ENCODE measurements around the gene SCYL2. TPM values are rescaled to one million over a fixed set of nuclear protein-coding genes. Genes with fewer than 3 reads are reported as not detected.

The SCYL2 gene
- total RNA-seq, 1 experiment from 2014 or later: 41.4 TPM

DNA sequence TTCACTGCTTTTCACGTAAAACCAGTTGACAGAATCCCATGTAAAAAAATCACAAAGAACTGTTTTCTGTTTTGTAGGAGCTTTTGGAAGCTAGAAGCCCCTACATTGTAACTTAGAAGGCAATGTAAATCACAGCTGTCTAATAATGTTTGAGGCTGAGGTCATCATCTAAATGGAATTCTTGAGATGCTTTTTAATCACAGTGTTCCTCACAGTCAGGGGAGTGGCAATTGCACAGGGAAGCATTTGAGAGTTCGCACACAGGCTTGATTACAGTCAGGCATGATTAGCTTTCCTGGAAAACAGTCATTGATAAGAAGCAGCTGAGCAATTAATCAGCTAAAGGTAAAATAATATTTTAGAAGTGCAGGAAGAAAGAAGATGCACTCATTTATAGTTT lies 92.8 kb downstream of the SCYL2 start:
- no peak overlapping the region for H3K9ac ChIP-seq (ENCODE audit: extremely low read depth, insufficient read length, low read length)
- H3K27me3 Mint-ChIP-seq (ENCODE audit: low read depth): no peaks in the 10 kb centered on the region; the same call in none of the 2 replicates
- no peak overlapping the region for H2BK15ac ChIP-seq (ENCODE audit: low read depth, low read length)
- no peak overlapping the region for H4K91ac ChIP-seq (ENCODE audit: insufficient read length, low read depth, low read length)
- no peak overlapping the region for H2BK5ac ChIP-seq (ENCODE audit: insufficient read length, low read length)
- no peak overlapping the region for H3K23ac ChIP-seq (ENCODE audit: insufficient read length, low read depth, low read length)
- H3K9me3 Mint-ChIP-seq: no peaks in the 10 kb centered on the region
- no peak overlapping the region for H3K4me2 ChIP-seq (ENCODE audit: insufficient read depth, insufficient read length, low read length)
- no peak overlapping the region for H4K8ac ChIP-seq (replicated peaks; ENCODE audit: insufficient read length, low read depth, low read length)
- H2BK12ac ChIP-seq (ENCODE audit: insufficient read length, low read depth, low read length): no peak overlapping the region
- no peak overlapping the region for H2AFZ ChIP-seq (ENCODE audit: low read length)
- H2AK5ac ChIP-seq (ENCODE audit: insufficient read length, low read length): no peak overlapping the region
- no peak overlapping the region for H3K27ac ChIP-seq (ENCODE audit: insufficient read length, low read depth, low read length)
- H3K27ac Mint-ChIP-seq: no peak overlapping the region
- no peaks in the 10 kb centered on the region for H3K79me2 ChIP-seq (ENCODE audit: insufficient read depth, low read length)
- H2BK120ac ChIP-seq (ENCODE audit: low read depth, low read length, poor library complexity, severe bottlenecking): no peak overlapping the region
- no peaks in the 10 kb centered on the region for H3K9me3 ChIP-seq (ENCODE audit: control insufficient read depth, low read depth, low read length)
- no peak overlapping the region for H3K18ac ChIP-seq (ENCODE audit: insufficient read length, low read depth, low read length)
- no peak overlapping the region for H2BK20ac ChIP-seq (ENCODE audit: low read depth, low read length, poor library complexity, severe bottlenecking)
- no peaks in the 10 kb centered on the region for H3K36me3 Mint-ChIP-seq (ENCODE audit: insufficient read depth in 1 of 3, low read depth in 3 of 3)
- no peak overlapping the region for H4K5ac ChIP-seq (ENCODE audit: insufficient read length, low read depth, low read length)
- WGBS (ENCODE audit: extremely low coverage, insufficient read length, low lambda C conversion rate): no CpG with 5 or more reads among the region's 2 CpGs
- no peak overlapping the region for H3K14ac ChIP-seq (ENCODE audit: insufficient read depth, low read length)
- DNase-seq: no peak
- no peaks in the 10 kb centered on the region for H3K27me3 ChIP-seq (ENCODE audit: insufficient read depth, low read length)
- H3K4me1 ChIP-seq (ENCODE audit: insufficient read depth, low read length): no peaks in the 10 kb centered on the region
- no peak overlapping the region for H3T11ph ChIP-seq (ENCODE audit: low read length)
- no peak overlapping the region for H3K4me3 Mint-ChIP-seq
- peaks cover 12 to 22% of the 10 kb centered on the region in 2 experiments for H3K4me1 Mint-ChIP-seq
- H3K4ac ChIP-seq (ENCODE audit: low read depth, low read length): no peak overlapping the region
- no peaks in the 10 kb centered on the region for H3K23me2 ChIP-seq (ENCODE audit: insufficient read length, low read depth, low read length, poor library complexity, severe bottlenecking)
- H3K56ac ChIP-seq (ENCODE audit: insufficient read length, low read depth, low read length): no peak overlapping the region
- H3K79me1 ChIP-seq (ENCODE audit: insufficient read depth, low read depth, low read length, poor library complexity, severe bottlenecking): no peaks in the 10 kb centered on the region
- TF ChIP-seq, protein P1, sequence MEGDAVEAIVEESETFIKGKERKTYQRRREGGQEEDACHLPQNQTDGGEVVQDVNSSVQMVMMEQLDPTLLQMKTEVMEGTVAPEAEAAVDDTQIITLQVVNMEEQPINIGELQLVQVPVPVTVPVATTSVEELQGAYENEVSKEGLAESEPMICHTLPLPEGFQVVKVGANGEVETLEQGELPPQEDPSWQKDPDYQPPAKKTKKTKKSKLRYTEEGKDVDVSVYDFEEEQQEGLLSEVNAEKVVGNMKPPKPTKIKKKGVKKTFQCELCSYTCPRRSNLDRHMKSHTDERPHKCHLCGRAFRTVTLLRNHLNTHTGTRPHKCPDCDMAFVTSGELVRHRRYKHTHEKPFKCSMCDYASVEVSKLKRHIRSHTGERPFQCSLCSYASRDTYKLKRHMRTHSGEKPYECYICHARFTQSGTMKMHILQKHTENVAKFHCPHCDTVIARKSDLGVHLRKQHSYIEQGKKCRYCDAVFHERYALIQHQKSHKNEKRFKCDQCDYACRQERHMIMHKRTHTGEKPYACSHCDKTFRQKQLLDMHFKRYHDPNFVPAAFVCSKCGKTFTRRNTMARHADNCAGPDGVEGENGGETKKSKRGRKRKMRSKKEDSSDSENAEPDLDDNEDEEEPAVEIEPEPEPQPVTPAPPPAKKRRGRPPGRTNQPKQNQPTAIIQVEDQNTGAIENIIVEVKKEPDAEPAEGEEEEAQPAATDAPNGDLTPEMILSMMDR (conservative IDR thresholded peaks at IDR 0.05): no peak
- H4K20me1 ChIP-seq (ENCODE audit: control insufficient read depth, insufficient read depth, insufficient read length): no peaks in the 10 kb centered on the region

Data from H9 (cell line).